Fibroblast of villous mesenchyme (primary cell): Measurements from ENCODE around the gene SLC10A2. TPM values are rescaled to one million over a fixed set of nuclear protein-coding genes. Genes with fewer than 3 reads are reported as not detected.

Experiments used
- DNase-seq: peaks from one replicate; pipeline ENCODE4 v3.0.0-alpha.2; 2010; ENCODE audit warnings: low read depth
- H3K4me3 ChIP-seq: 2 replicates; pipeline ENCODE4 v1.5.1; 2011; ENCODE audit warnings: low read depth, mild to moderate bottlenecking, low read length
- total RNA-seq: library from RNA; depleted of rRNA; stranded (reverse); fragments of >200 nt; gene quantifications from 2 replicates; pipeline ENCODE4 v1.2.3, GENCODE V29; 2012
- TF ChIP-seq, protein P1 (sequence below): IDR thresholded peaks from 2 replicates; pipeline ENCODE4 v1.5.1; 2012; ENCODE audit warnings: low read depth, mild to moderate bottlenecking, low read length; ENCODE audit not compliant: insufficient read depth

Gene SLC10A2
- total RNA-seq, 1 donor, result not detected

- no peak for DNase-seq
- TF ChIP-seq, protein P1, sequence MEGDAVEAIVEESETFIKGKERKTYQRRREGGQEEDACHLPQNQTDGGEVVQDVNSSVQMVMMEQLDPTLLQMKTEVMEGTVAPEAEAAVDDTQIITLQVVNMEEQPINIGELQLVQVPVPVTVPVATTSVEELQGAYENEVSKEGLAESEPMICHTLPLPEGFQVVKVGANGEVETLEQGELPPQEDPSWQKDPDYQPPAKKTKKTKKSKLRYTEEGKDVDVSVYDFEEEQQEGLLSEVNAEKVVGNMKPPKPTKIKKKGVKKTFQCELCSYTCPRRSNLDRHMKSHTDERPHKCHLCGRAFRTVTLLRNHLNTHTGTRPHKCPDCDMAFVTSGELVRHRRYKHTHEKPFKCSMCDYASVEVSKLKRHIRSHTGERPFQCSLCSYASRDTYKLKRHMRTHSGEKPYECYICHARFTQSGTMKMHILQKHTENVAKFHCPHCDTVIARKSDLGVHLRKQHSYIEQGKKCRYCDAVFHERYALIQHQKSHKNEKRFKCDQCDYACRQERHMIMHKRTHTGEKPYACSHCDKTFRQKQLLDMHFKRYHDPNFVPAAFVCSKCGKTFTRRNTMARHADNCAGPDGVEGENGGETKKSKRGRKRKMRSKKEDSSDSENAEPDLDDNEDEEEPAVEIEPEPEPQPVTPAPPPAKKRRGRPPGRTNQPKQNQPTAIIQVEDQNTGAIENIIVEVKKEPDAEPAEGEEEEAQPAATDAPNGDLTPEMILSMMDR, result no peak
- no peak overlapping the region for H3K4me3 ChIP-seq
Measured at GRCh38 chr13:103078158-103078557, 11.9 kb upstream of the SLC10A2 start.

DNA sequence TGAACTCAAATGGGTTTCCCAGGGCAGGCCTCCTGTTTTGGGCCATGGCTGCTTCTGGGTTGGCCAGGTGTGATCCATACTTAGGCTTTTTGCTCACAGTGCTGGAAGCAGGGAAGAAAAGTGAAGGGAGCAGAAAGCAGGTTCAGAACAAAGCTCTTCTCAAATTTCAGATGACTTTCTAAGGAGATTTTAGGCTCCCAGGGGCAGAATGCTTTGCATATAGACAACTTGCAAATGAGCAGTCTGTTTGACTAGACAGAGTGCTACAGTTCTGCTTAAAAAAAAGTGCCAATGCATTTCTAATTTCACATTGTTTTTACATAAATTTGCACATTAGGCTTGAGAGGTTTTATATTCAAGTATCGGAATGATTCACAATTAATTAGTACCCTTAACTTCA is 2.6 kb upstream of the SLC10A2 start:
- TF ChIP-seq, protein P1, result no peak
- DNase-seq, result no peak

DNA sequence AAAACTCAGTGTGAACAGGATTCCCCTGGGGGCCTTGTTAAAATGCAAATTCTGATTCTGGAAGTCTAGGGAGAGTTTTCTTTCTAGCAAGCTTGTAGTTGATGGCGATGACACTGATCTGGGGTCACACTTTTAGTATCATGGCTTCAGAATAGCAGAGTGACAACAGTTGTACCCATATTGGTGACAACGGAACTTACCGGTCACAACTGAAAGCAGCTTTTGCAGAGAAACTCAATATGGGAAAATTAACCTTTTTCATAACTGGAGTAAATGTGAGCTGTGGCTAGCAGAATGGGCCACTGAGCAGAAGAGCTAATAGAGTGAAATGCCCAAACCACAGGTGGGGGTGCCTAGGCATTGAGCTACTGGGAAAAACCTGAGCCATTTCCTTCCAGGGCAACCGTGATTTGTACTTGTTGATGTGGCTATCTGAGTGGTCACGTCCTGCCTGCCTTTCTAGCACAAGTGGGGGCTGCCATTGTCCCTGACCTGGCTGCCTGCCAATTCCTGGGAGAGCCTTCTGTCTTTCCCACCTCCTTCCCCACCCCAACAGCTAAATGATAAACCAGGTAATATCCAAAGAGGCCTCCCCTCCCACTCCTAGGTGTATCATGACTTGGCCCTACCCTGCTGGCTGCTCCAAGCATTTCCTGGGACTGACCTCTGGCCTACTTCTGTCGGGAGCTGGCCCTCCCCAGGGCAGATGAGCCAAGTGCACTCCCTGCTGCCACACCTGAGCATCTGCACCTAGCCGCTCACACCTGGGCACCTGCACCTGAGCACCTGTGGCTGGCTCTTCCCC is 1.7 kb upstream of the SLC10A2 start:
- no peak for DNase-seq
- no peak overlapping the region for H3K4me3 ChIP-seq
- TF ChIP-seq, protein P1, result no peak

More for the DNA sequence above, 2.6 kb upstream of the SLC10A2 start:
- no peak overlapping the region for H3K4me3 ChIP-seq

DNA sequence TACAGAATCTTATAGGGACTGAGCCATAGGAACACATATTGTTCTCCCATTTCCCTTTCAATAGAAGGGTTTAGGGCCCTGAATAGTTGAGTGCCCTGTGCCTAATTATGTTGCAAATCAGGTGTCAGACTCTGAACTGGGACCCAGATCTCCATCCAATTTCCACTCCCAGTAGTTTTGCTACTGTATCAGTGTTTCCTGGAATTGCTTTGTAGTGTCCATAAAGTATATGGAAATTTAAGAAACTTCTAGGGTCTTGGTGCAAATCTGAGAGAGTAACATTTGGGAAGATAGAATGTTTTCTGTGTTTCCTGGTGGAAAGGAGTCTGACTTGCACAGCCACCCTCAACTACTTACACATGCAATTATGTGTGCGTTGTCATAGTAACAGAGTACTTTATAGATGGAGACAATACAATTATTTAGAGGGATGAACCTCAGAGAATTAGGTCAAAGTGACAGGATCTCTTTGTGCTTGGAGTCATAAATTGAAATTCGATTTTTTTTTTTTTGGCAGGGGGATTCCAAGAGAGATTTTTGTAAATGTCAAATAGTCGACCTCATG is 646 bp upstream of the SLC10A2 start:
- no peak overlapping the region for H3K4me3 ChIP-seq
- TF ChIP-seq, protein P1, result no peak
- DNase-seq, result no peak

DNA sequence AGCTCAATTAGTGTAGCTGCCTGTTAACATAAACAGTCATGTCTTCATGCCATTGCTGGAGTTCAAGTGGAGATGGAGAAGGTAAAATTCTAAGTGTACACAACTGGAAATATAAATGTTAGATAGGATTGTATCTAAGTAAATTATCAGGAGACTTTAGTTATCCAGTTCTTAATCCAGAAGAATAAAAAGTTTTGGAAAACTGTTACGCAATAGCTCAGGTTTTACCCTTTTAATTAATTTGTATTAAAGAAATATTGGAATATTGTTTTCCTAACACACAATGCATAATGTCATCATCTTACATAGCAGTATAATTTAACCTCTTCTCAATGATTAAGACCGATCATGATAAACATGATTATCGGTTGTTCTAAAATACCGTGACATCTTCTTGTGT is 2.8 kb downstream of the SLC10A2 start:
- no peak for DNase-seq
- TF ChIP-seq, protein P1, result no peak
- H3K4me3 ChIP-seq, result no peak overlapping the region

GRCh38 chr13:103062079-103062478 is 4.1 kb downstream of the SLC10A2 start:
- H3K4me3 ChIP-seq, result no peak overlapping the region
- no peak for DNase-seq
- TF ChIP-seq, protein P1, result no peak
